HG03521 (cell line): ENCODE measurements around the gene FAM217B.
A peak's percentile ranks its signal among the peaks of the same experiment; 100 is the strongest.

Experiments
- ATAC-seq: cut with Tn5 transposase; IDR thresholded peaks from one replicate; pipeline ENCODE4 v1.9.1; 2021; ENCODE audit warnings: mild to moderate bottlenecking, moderate library complexity; ENCODE audit not compliant: unreplicated experiment

FAM217B gene, protein sequence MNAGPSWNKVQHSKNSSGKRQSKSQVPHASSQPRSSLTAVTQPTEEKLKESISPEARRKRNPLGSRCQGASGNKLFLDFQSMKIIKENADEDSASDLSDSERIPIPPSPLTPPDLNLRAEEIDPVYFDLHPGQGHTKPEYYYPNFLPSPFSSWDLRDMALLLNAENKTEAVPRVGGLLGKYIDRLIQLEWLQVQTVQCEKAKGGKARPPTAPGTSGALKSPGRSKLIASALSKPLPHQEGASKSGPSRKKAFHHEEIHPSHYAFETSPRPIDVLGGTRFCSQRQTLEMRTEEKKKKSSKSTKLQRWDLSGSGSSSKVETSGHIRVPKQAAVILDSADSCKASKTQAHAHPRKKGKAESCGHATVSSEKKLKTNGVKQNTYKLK

DNA sequence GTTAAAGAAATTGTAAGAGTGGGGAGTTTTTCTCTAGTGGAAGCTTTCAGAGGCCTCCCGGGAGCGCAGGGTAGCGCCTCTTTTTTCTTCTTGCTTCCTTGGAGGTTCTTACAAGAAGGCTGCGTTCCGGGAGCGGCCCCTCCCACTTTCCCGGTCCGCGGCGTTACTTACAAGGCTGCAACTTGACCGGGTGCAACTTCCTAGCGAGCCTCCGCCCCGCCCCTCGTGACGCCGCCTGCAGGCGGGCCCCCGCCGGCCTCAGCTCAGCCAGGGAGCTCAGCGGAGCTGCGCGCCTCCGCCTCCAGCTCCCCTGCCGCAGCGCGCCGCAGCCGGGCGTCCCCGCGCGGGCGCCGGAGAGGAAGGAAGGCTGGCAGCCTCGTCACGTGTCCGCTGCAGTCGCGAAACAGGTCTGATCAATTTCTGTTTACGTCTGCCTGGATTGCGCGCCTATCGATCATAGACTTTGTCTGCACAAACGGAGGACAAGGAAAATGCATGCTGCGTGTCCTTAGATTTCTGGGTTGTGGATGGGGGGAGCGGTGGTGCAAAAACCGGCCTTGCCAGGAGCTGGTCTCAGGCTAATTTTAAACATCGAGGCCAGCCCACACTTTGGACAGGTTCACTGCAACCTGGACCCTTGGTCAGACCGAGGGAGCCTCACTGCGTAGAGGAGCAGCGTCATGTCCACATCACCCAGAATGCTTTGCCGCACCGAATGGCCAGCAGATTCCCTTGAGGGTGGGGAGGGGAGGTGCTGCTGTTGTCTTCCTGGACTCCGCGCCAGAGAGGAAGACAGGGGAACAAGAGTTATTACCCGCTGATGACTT is at the start of gene FAM217B, which contains the start of gene PPP1R3D:
TSS of gene FAM217B (plus strand) at position 261 of the 827 bp plus-strand sequence. CDS start 3,555 bp downstream, outside the sequence.
TSS of gene PPP1R3D (minus strand) at position 177 of the 827 bp plus-strand sequence. CDS start 374 bp downstream, outside the sequence.
- ATAC-seq: peak; percentile 96

GRCh38 chr20:59891581-59891980 is 48.6 kb upstream of the FAM217B start:
- no peak for ATAC-seq

GRCh38 chr20:59895908-59896307 is 44.3 kb upstream of the FAM217B start:
- no peak for ATAC-seq

DNA sequence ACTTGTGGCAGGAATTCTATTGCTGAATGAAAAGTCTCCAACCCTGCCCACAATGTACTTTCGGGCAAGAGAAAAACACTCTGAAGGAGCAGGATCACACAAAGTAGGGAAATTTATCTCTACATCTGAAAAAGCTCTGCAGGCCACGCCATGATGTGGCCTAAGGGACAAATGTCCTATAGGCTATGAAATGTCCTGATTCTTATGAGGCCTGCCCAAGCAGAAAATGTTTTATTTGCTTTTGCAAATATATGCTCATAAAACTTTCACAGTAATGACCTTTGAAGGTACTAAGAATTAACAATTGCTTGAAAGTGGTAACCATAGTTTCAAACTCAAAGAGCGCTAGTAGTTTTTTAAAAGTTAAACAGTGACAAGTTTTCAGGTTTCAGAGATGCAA is 37.7 kb upstream of the FAM217B start:
- no peak for ATAC-seq

DNA sequence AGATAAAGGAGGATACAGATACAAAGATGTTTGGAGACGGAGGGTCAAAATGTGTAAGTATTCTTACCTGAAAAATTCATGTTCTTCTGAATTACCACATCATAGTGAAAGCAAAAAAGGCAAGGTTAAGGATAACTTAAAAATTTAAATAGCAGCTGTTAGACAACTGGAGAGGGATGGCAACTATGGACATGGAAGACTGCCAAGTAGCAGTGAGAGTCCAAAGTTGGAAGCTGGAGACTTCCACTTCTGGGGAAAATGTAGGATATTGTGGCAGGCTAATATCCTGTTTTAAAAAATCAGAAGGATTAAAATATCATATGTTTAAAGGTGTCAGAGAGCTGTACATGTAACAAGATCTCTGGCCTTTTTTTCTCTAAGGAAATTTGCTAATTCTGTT is 36.6 kb upstream of the FAM217B start:
- no peak for ATAC-seq

- no peak for ATAC-seq
These were observed 31.3 kb upstream of the FAM217B start for GRCh38 chr20:59908855-59909254.

GRCh38 chr20:59911041-59911440 is 29.1 kb upstream of the FAM217B start:
- ATAC-seq: no peak

DNA sequence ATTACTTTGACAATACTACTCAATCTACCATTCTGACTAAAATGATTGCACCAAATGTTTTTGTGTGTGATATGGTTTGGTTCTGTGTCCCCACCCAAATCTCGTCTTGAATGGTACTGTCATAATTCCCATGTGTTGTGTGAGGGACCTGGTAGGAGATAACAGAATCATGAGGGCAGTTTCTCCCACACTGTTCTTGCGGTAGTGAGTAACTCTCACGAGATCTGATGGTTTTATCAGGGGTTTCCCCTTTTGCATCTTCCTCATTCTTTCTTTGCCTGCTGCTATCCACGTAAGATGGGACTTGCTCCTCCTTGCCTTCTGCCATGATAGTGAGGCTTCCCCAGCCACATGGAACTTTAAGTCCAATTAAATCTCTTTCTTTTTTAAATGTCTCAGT is 27.6 kb upstream of the FAM217B start:
- ATAC-seq: no peak

GRCh38 chr20:59920944-59921343 is 19.2 kb upstream of the FAM217B start:
- ATAC-seq: no peak

- no peak for ATAC-seq
These were observed 16.7 kb upstream of the FAM217B start for GRCh38 chr20:59923514-59923913.

DNA sequence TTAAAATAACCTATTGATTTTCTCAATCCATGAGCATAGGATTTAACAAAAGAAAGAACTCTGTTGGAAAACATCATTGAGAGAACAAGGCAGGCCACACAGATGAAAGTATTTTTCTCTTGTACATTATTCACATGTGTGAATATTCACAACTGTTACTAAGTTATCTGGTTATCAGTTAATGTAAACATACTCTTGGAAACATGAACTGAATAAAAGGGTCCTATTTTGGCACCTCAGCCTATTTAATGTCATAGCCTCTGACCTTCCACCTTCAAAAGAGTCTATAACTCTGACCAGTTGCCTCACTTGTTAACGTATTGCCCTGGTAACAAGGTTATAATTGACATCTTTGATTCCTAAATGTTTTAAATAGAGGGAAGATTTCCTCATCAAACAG is 14.8 kb upstream of the FAM217B start:
- ATAC-seq: no peak

GRCh38 chr20:59925899-59926298 is 14.3 kb upstream of the FAM217B start:
- no peak for ATAC-seq

DNA sequence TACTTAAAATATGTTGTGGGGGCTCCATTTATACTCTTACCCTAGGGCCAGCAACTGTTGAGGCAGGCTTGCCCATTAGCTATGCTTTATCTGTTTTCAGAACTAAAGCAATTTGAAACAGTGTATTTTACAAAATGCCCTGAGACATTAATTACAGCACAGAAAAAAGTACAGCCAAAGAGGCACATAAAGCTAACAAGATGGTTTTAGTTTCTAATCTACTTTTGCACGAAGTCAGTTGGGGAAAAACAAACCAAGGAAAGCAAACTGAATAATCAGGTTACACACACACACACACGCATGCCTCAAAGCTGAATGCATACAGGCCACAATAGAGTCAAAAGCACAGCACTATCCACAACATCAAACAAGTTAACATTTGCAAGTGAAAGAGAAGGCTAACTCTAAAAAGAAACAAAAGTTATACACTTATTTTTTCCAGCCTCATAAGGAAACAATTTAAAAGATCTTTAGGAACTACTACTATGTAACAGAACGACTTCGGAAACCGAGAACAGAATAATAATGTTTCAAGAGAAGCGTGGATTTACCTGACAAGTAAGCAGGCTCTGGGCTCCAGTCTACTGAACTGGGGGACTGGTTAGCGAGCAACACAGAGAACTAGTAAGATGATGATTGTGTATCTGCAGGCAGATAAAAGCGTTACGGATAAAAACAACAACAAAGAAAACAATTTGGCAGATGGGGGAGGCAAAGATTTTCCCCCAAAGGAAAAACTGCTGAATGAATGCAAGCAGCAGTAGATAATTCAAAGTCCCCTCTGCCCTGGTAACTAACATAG is 8.5 kb upstream of the FAM217B start:
- ATAC-seq: no peak

DNA sequence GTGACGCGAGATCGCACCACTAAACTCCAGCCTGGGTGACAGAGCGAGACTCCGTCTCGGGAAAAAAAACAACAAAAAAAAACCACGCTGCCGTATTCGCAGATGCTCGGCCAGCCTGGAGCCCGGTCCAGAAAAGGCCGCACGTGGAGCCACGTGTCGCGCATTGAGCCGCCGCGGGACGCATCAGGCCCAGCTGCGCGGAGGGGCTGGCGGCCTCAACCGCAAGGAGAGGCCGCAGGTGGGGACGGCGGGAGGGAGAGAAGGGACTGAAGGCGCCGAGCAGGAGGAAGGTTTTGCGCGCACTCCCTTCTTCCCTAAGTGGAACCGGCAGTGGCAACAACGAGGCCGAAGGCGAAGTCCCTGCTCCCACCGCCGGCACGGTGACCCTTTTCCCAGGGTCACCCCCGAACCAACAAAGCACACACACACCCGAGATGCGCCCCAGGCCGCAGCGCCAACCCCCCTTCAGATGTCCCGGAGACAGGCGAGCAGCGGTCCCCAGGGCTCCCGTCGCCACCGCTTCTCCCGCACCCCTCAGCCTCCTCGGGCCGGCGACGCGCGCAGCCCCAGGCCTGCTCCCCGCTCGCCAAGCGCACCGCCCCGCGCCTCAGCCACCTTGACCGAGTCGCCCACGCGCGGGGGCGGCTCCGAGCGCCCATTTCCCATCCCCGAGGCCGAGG is 7.4 kb upstream of the FAM217B start:
- ATAC-seq: no peak

- no peak for ATAC-seq
These were observed 6.8 kb upstream of the FAM217B start, which contains the start of gene SYCP2 for GRCh38 chr20:59933296-59933848. SYCP2 (minus strand) TSS chr20:59933637; CDS start chr20:59922413, 11,224 bp downstream.

GRCh38 chr20:59933849-59934585 is 6.2 kb upstream of the FAM217B start:
- peak; percentile 77 for ATAC-seq

GRCh38 chr20:59935457-59936185 is 4.6 kb upstream of the FAM217B start:
- ATAC-seq: no peak

- no peak for ATAC-seq
These were observed 3.8 kb upstream of the FAM217B start for GRCh38 chr20:59936409-59936808.

DNA sequence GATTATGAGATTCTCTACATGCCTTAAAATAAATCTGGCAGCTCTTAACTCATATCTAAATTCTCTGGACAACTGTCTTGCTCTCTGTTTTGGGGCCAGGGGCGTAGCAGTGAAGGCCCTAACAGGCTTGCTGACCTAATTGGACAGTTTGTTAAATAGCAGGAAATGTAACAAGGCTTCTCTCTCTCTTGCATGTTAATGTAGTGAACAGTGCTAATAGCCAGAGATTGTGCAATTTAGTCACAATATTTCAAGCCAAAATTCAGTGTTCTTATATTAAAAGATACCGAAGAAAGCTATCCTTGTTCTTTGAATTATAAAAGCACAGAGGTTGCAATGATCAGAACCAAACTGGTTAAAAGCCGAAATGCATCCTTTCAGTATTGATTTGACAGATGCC is 3.0 kb upstream of the FAM217B start:
- no peak for ATAC-seq
